ENCODE measurements around the gene HDGF. TPM values are rescaled to one million over a fixed set of nuclear protein-coding genes. Genes with fewer than 3 reads are reported as not detected.

The HDGF gene
- total RNA-seq, 1 donor from 2014 or later, result 296 TPM

GRCh38 chr1:156781585-156782186 lies 30.2 kb upstream of the HDGF start:
- no peak for TF ChIP-seq CTCF (IDR thresholded peaks at IDR 0.05; ENCODE audit: insufficient read depth, low read length, poor library complexity, severe bottlenecking)

DNA sequence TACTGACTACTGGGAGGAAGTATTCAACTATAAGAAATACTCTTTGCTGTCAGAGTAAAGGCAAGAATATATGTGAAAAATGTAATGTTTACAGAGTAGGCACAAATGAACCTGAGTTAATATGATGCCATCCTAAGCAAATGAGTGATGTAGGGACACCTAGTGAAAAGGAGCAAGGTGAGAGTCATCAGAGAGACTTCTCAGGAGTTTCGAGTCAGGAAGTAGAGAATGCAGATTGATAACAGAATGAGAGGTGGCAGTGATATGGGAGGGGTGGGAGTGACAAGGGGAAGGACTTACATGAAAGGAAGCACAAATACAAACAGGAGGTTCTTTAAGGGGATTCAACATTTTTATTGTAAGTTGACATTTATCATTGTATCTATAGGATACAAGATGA lies 26.1 kb upstream of the HDGF start:
- no peak overlapping the region for H3K4me3 ChIP-seq (ENCODE audit: low read depth, low read length)
- no peaks in the 10 kb centered on the region for H3K27me3 ChIP-seq (ENCODE audit: control insufficient read depth, insufficient read depth, low read length)
- no peak for TF ChIP-seq CTCF (IDR thresholded peaks at IDR 0.05; ENCODE audit: insufficient read depth, low read length, poor library complexity, severe bottlenecking)
- no peak for DNase-seq (ENCODE audit: low read depth)
- no peaks in the 10 kb centered on the region for H3K36me3 ChIP-seq (ENCODE audit: control insufficient read depth, insufficient read depth, low read length)

More at GRCh38 chr1:156781585-156782186, 30.2 kb upstream of the HDGF start:
- DNase-seq (ENCODE audit: low read depth), result peak; percentile 42
- Histone ChIP-seq H3K4me3 (ENCODE audit: low read depth, low read length) (no peak overlapping the region), H3K36me3 (ENCODE audit: control insufficient read depth, insufficient read depth, low read length) (no peaks in the 10 kb centered on the region), H3K27me3 (ENCODE audit: control insufficient read depth, insufficient read depth, low read length) (no peaks in the 10 kb centered on the region)

- no peak for DNase-seq (ENCODE audit: low read depth)
- Histone ChIP-seq H3K4me3 (ENCODE audit: low read depth, low read length) (no peak overlapping the region), H3K27me3 (ENCODE audit: control insufficient read depth, insufficient read depth, low read length) (no peaks in the 10 kb centered on the region), H3K36me3 (ENCODE audit: control insufficient read depth, insufficient read depth, low read length) (no peaks in the 10 kb centered on the region)
- no peak for TF ChIP-seq CTCF (IDR thresholded peaks at IDR 0.05; ENCODE audit: insufficient read depth, low read length, poor library complexity, severe bottlenecking)
Measured at GRCh38 chr1:156776942-156777341, 25.5 kb upstream of the HDGF start.

GRCh38 chr1:156775799-156776198 lies 24.3 kb upstream of the HDGF start:
- Histone ChIP-seq H3K27me3 (ENCODE audit: control insufficient read depth, insufficient read depth, low read length) (no peaks in the 10 kb centered on the region), H3K36me3 (ENCODE audit: control insufficient read depth, insufficient read depth, low read length) (no peaks in the 10 kb centered on the region), H3K4me3 (ENCODE audit: low read depth, low read length) (no peak overlapping the region)
- no peak for DNase-seq (ENCODE audit: low read depth)
- no peak for TF ChIP-seq CTCF (IDR thresholded peaks at IDR 0.05; ENCODE audit: insufficient read depth, low read length, poor library complexity, severe bottlenecking)

DNA sequence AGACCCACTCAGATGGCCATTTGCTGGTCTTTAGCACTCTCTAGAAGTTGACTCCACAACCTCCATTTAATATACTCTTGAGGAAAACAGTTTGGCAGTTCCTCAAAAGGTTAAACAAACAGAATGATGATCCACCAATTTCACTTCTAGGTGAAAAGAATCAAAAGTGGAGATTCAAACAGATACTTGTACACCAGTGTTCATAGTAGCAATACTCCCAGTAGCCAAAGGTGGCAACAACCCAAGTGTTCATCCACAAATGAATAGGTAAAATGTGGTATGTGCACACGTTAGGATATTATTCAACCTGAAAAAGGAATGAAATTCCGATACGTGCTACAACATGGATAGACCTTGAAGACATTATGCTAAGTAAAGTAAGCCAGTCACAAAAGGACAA lies 22.1 kb upstream of the HDGF start:
- DNase-seq (ENCODE audit: low read depth), result no peak
- peak; percentile 8 for TF ChIP-seq CTCF (IDR thresholded peaks at IDR 0.05; ENCODE audit: insufficient read depth, low read length, poor library complexity, severe bottlenecking)
- no peaks in the 10 kb centered on the region for H3K36me3 ChIP-seq (ENCODE audit: control insufficient read depth, insufficient read depth, low read length)

More for the DNA sequence above, 22.1 kb upstream of the HDGF start:
- no peaks in the 10 kb centered on the region for H3K27me3 ChIP-seq (ENCODE audit: control insufficient read depth, insufficient read depth, low read length)
- no peak overlapping the region for H3K4me3 ChIP-seq (ENCODE audit: low read depth, low read length)
